Adrenal gland (tissue), 5 donors: Measurements from ENCODE around the gene MTUS2.
A peak's percentile ranks its signal among the peaks of the same experiment; 100 is the strongest.

Experiments used
- CTCF ChIP-seq, 6 experiments: fragments of 450-650 bp in 4 of 6; fragments of 200-600 bp in 2 of 6; sonication (generic) in 1 of 6; IDR thresholded peaks; 1 replicate in 5 of 6; 2 replicates in 1 of 6; pipeline versions ENCODE4 v1.5.1 to v1.8.0; 2016 to 2021; ENCODE audit warnings: antibody characterized with exemption in 6 of 6, mild to moderate bottlenecking in 2 of 6, moderate library complexity in 1 of 6
- POLR2A ChIP-seq, 2 donors: fragments of 450-650 bp; IDR thresholded peaks; one replicate each; pipeline ENCODE4 v1.6.1; 2017; ENCODE audit warnings: antibody characterized with exemption in 2 of 2, mild to moderate bottlenecking in 2 of 2, moderate library complexity in 1 of 2
- donor health status: DM: no; HTN: no; CAD: no.

GRCh38 chr13:29472332-29472961 lies 652.3 kb downstream of the MTUS2 start:
- peak; percentile 23 to 74 (median 63) for TF ChIP-seq CTCF (IDR thresholded peaks at IDR 0.05)
- TF ChIP-seq POLR2A (IDR thresholded peaks at IDR 0.05): no peak
